ENCODE data around the gene MIB2.

DNA sequence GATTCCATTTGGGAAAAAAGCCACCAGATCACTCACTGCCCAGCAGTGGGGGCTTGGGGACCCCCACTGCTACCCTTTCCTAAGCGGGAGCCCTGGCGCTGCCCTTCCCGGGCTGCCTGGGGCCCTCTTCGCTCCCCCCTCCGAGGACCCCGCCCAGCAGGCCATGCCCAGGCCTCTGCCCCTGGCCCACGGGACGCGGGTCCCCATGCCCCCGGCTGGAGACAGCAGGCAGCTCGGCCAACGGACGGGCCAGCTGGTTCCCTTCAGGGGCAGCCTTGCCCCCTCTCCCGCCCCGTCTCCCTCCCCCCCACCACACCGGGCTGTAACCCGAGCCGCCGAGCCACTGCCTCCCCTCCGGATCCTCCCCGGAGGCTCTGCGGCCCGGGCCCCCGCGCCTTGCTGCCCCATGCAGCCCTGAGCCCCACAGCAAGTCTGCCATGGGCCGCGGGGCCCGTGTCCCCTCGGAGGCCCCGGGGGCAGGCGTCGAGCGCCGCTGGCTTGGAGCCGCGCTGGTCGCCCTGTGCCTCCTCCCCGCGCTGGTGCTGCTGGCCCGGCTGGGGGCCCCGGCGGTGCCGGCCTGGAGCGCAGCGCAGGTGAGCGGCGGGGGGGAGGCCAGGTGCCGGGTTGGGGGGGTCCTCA lies 16.6 kb downstream of the MIB2 start, which contains the start of gene MMP23B:
- TF ChIP-seq, protein P1, sequence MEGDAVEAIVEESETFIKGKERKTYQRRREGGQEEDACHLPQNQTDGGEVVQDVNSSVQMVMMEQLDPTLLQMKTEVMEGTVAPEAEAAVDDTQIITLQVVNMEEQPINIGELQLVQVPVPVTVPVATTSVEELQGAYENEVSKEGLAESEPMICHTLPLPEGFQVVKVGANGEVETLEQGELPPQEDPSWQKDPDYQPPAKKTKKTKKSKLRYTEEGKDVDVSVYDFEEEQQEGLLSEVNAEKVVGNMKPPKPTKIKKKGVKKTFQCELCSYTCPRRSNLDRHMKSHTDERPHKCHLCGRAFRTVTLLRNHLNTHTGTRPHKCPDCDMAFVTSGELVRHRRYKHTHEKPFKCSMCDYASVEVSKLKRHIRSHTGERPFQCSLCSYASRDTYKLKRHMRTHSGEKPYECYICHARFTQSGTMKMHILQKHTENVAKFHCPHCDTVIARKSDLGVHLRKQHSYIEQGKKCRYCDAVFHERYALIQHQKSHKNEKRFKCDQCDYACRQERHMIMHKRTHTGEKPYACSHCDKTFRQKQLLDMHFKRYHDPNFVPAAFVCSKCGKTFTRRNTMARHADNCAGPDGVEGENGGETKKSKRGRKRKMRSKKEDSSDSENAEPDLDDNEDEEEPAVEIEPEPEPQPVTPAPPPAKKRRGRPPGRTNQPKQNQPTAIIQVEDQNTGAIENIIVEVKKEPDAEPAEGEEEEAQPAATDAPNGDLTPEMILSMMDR (conservative IDR thresholded peaks at IDR 0.05; ENCODE audit: low read depth, low read length), result no peak
- TF ChIP-seq POLR2A (IDR thresholded peaks at IDR 0.05; ENCODE audit: low read depth, low read length), result no peak
